ENCODE measurements around the gene JPT1.

DNA sequence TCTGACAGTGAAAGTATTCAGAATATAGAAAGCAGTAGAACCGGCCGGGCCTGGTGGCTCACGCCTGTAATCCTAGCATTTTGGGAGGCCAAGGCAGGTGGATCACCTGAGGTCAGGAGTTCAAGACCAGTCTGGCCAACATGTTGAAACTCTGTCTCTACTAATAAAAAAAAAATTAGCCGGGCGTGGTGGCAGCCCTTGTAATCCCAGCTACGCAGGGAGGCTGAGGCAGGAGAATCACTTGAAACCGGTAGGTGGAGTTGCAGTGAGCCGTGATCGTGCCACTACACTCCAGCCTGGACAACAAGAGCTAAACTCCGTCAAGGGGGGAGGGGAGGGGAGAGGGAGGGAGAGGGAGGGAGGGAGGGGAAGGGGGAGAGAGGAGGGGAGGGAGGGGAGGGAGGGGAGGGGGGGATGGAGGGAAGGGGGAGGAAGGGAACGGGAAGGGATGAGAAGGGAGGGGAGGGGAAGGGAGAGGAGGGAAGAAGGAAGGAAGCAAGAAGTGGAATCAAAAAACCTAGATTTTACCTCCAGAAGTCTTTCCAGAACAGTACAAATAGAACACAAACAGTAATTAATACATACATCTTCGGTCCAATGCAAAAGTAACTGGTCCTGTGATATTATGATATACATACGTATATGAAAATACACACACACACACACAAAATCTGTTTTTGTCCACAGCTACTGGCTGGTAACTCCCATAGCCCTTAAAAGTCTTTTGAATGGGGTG, 11.9 kb downstream of the JPT1 start:
- TF ChIP-seq CTCF (IDR thresholded peaks at IDR 0.05; ENCODE audit: low read length) (no peak), EZH2 (optimal IDR thresholded peaks at IDR 0.05; ENCODE audit: low read depth, low read length) (no peak), EZH2phosphoT487 (IDR thresholded peaks at IDR 0.05; ENCODE audit: low read length) (no peak)
